Right lobe of liver (tissue), 6 donors: ENCODE measurements around the gene AGRN. TPM values are rescaled to one million over a fixed set of nuclear protein-coding genes. Genes with fewer than 3 reads are reported as not detected.

Experiments
- ATAC-seq, 4 donors: fragments of 200-7000 bp; cut with Tn5 transposase; one replicate each; pipeline ENCODE4 v1.9.1; 2020; ENCODE audit warnings: mild to moderate bottlenecking in 4 of 4, moderate library complexity in 4 of 4
- DNase-seq, 3 donors: peaks; one replicate each; pipeline ENCODE4 v3.0.0-alpha.2; 2020
- H3K27ac ChIP-seq, 3 donors: fragments of 200-600 bp; one replicate each; pipeline ENCODE4 v1.8.0; 2022
- H3K27me3 ChIP-seq, 2 donors: fragments of 200-600 bp; one replicate each; pipeline ENCODE4 v1.8.0; 2022
- H3K36me3 ChIP-seq, 4 donors: fragments of 200-600 bp; sonication (generic) in 1 of 4; one replicate each; pipeline versions ENCODE4 v1.5.1 to v1.8.0; 2017 to 2022; ENCODE audit warnings: control low read depth in 1 of 4
- H3K4me1 ChIP-seq, 4 donors: fragments of 200-600 bp; sonication (generic) in 1 of 4; one replicate each; pipeline versions ENCODE4 v1.5.1 to v1.8.0; 2017 to 2022; ENCODE audit warnings: control low read depth in 1 of 4
- H3K4me3 ChIP-seq, 3 donors: fragments of 200-600 bp; one replicate each; pipeline ENCODE4 v1.8.0; 2022
- H3K9me3 ChIP-seq, 4 donors: fragments of 200-600 bp; sonication (generic) in 1 of 4; one replicate each; pipeline versions ENCODE4 v1.5.1 to v1.8.0; 2017 to 2022; ENCODE audit warnings: control low read depth in 1 of 4
- CTCF ChIP-seq, 4 donors: fragments of 200-600 bp in 3 of 4; fragments of 450-650 bp in 1 of 4; IDR thresholded peaks; one replicate each; pipeline versions ENCODE4 v1.5.1 to v1.8.0; 2016 to 2022; ENCODE audit warnings: antibody characterized with exemption in 4 of 4, mild to moderate bottlenecking in 2 of 4
- POLR2A ChIP-seq: fragments of 450-650 bp; IDR thresholded peaks from one replicate; pipeline ENCODE4 v1.6.1; 2017; ENCODE audit warnings: antibody characterized with exemption, mild to moderate bottlenecking
- WGBS: methylation state at CpG from one replicate; pipeline ENCODE4 v1.1.6; 2018; ENCODE audit warnings: low coverage, low lambda C conversion rate; ENCODE audit not compliant: insufficient coverage; ENCODE audit errors: missing lambda C conversion rate; 5-methylcytosine and 5-hydroxymethylcytosine counted together
- intact Hi-C, 2 donors: fragments of 100-400 bp; cut with DNase I; formaldehyde crosslinking; loops; one replicate each; pipeline versions ENCODE4 v1.11.2 to v1.14.1; 2022
- total RNA-seq, 6 experiments: library from RNA; depleted of rRNA in 2 of 6; stranded (reverse); fragments of >200 nt in 2 of 6; fragmentation: NEBNext Ultra II Directional in 3 of 6; extraction: Animal tissue kit (Norgen Biotek cat#: 25700) in 3 of 6; gene quantifications; one replicate each; pipeline versions ENCODE4 v1.1.0 to v1.2.4, GENCODE V29; 2016 to 2023
- donor health status: DM: no; HTN: yes; CAD: no.
- donor health status: DM: no; HTN: no; CAD: no.
- donor health status: DM: no; HTN: no; CAD: no.
- donor health status: DM: no; HTN: yes; CAD: no.
- donor health status: DM: no; HTN: yes; CAD: no.

The AGRN gene
- total RNA-seq, 6 experiments from 2014 or later, result 14.2 to 44.5 (median 35.2) TPM

- no peak for ATAC-seq
- H3K9me3 ChIP-seq, result no peaks in the 10 kb centered on the region
- no peaks in the 10 kb centered on the region for H3K36me3 ChIP-seq
- no peak overlapping the region for H3K27ac ChIP-seq
- H3K4me3 ChIP-seq, result no peak overlapping the region
- no peaks in the 10 kb centered on the region for H3K27me3 ChIP-seq
- H3K4me1 ChIP-seq, result no peaks in the 10 kb centered on the region
- WGBS, result 86% methylated on average over 25 of the region's 39 CpGs
- intact Hi-C loops, result no loop called here
- TF ChIP-seq POLR2A (no peak), CTCF (IDR thresholded peaks at IDR 0.05) (no peak)
- DNase-seq, result peak in 1 of 3 donors; percentile 32
Observed at GRCh38 chr1:1088029-1088800, 68.3 kb downstream of the AGRN start.

- Histone ChIP-seq H3K9me3 (no peaks in the 10 kb centered on the region), H3K36me3 (no peaks in the 10 kb centered on the region), H3K4me1 (no peaks in the 10 kb centered on the region), H3K27ac (no peak overlapping the region), H3K27me3 (no peaks in the 10 kb centered on the region), H3K4me3 (no peak overlapping the region)
- DNase-seq, result peak in 1 of 3 donors; percentile 45
- intact Hi-C loops, result no loop called here
- no peak for TF ChIP-seq POLR2A
- no peak for TF ChIP-seq CTCF (IDR thresholded peaks at IDR 0.05)
- WGBS, result 95% methylated on average over 4 of the region's 46 CpGs
- no peak for ATAC-seq
Observed at GRCh38 chr1:1088801-1089680, 69.1 kb downstream of the AGRN start.

- DNase-seq (peak in 1 of 3 donors; percentile 49), ATAC-seq (no peak)
- intact Hi-C loops, result no loop called here
- H3K4me3 ChIP-seq, result no peak overlapping the region
- no peaks in the 10 kb centered on the region for H3K27me3 ChIP-seq
- WGBS, result 95% methylated on average over 3 of the region's 22 CpGs
- no peaks in the 10 kb centered on the region for H3K9me3 ChIP-seq
- H3K36me3 ChIP-seq, result no peaks in the 10 kb centered on the region
- no peak overlapping the region for H3K27ac ChIP-seq
- TF ChIP-seq CTCF (IDR thresholded peaks at IDR 0.05), result no peak
- no peak for TF ChIP-seq POLR2A
- H3K4me1 ChIP-seq, result no peaks in the 10 kb centered on the region
Observed at GRCh38 chr1:1089731-1090423, 70.0 kb downstream of the AGRN start.

- 83% methylated on average over 2 of the region's 45 CpGs for WGBS
- H3K9me3 ChIP-seq, result no peaks in the 10 kb centered on the region
- DNase-seq, result peak in 1 of 3 donors; percentile 52
- H3K4me3 ChIP-seq, result no peak overlapping the region
- no peak for ATAC-seq
- H3K27ac ChIP-seq, result no peak overlapping the region
- no peaks in the 10 kb centered on the region for H3K27me3 ChIP-seq
- no peaks in the 10 kb centered on the region for H3K36me3 ChIP-seq
- intact Hi-C loops, result no loop called here
- no peaks in the 10 kb centered on the region for H3K4me1 ChIP-seq
- TF ChIP-seq POLR2A (no peak), CTCF (IDR thresholded peaks at IDR 0.05) (no peak)
Observed at GRCh38 chr1:1090424-1091343, 70.8 kb downstream of the AGRN start.
